ENCODE data around the gene PRDM2.
A peak's percentile ranks its signal among the peaks of the same experiment; 100 is the strongest.
"Not testable (repeated sequence)": the region's sequence is repeated elsewhere in the genome, so short reads cannot be mapped to it uniquely, and the experiment has no call there.

The PRDM2 gene

DNA sequence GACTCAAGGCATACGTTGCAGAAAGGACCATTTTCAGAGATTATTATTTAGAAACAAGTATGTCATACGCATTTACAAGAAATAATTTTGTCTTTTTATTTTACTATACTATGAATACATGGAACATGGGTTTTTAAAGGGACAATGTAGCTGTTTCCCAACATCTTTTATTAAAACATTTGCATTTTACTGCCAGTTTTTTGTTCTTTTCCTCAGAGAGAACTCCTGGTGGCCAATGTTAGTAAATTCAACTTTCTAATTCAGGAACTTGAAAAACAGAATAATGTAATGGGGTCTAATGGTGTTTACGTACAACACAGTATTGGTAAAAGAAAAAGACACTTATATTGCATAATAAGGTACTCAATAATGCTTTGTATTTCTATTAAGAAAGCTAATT lies 14.9 kb downstream of the PRDM2 start:
- Histone ChIP-seq H3K4me2 (ENCODE audit: low read length) (no peak overlapping the region), H3K9me3 (ENCODE audit: low read length) (peaks cover 7% of the 10 kb centered on the region), H3K27ac (ENCODE audit: low read depth, low read length, poor library complexity, severe bottlenecking) (no peak overlapping the region), H3K27me3 (ENCODE audit: insufficient read depth, low read length) (no peaks in the 10 kb centered on the region), H3K9me2 (ENCODE audit: low read depth, low read length) (no peaks in the 10 kb centered on the region), H3K4me3 (ENCODE audit: low read depth, low read length, poor library complexity, severe bottlenecking) (no peak overlapping the region), H3K36me3 (ENCODE audit: insufficient read depth, low read length) (peaks cover 14% of the 10 kb centered on the region), H3K9ac (ENCODE audit: low read length) (no peak overlapping the region), H3K4me1 (ENCODE audit: insufficient read depth, low read length, severe bottlenecking) (peaks cover 44% of the 10 kb centered on the region), H3F3A (ENCODE audit: insufficient read depth, low read length) (no peaks in the 10 kb centered on the region), H4K20me1 (ENCODE audit: insufficient read depth, low read length) (no peaks in the 10 kb centered on the region), H3K79me2 (ENCODE audit: insufficient read depth, low read length) (peaks cover 73% of the 10 kb centered on the region), H2AFZ (ENCODE audit: low read length) (no peak overlapping the region)
- TF ChIP-seq EZH2 (IDR thresholded peaks at IDR 0.05; ENCODE audit: borderline replicate concordance, low read length), result no peak
- TF ChIP-seq, protein P1, sequence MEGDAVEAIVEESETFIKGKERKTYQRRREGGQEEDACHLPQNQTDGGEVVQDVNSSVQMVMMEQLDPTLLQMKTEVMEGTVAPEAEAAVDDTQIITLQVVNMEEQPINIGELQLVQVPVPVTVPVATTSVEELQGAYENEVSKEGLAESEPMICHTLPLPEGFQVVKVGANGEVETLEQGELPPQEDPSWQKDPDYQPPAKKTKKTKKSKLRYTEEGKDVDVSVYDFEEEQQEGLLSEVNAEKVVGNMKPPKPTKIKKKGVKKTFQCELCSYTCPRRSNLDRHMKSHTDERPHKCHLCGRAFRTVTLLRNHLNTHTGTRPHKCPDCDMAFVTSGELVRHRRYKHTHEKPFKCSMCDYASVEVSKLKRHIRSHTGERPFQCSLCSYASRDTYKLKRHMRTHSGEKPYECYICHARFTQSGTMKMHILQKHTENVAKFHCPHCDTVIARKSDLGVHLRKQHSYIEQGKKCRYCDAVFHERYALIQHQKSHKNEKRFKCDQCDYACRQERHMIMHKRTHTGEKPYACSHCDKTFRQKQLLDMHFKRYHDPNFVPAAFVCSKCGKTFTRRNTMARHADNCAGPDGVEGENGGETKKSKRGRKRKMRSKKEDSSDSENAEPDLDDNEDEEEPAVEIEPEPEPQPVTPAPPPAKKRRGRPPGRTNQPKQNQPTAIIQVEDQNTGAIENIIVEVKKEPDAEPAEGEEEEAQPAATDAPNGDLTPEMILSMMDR (IDR thresholded peaks at IDR 0.05; ENCODE audit: low read length), result peak; percentile 20; the same call in 1 of the 2 replicates

DNA sequence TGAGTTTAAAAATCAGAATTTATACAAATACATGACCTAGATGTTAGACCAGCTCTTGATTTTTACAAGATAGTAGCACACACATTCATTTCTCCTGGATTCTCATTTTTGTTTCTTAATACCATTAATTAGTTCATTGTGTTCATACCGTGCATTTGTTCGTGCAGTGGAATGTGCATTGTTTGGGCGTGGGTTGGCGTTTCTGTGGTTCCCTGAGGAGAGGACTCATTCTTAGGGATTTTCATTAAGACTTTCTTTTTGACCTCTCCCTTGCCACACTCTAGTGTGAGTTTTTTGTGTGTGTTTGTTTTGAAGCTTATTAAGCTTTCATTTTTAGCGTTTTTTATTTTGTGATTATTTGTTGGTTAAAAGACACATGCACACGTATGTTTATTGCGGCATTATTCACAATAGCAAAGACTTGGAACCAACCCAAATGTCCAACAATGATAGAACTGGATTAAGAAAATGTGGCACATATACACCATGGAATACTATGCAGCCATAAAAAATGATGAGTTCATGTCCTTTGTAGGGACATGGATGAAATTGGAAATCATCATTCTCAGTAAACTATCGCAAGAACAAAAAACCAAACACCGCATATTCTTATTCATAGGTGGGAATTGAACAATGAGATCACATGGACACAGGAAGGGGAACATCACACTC lies 15.8 kb downstream of the PRDM2 start:
- not testable (repeated sequence) for H3K4me2 ChIP-seq (ENCODE audit: low read length); H3K27ac ChIP-seq (ENCODE audit: low read depth, low read length, poor library complexity, severe bottlenecking); H3F3A ChIP-seq (ENCODE audit: insufficient read depth, low read length); H4K20me1 ChIP-seq (ENCODE audit: insufficient read depth, low read length); H3K9me2 ChIP-seq (ENCODE audit: low read depth, low read length); H2AFZ ChIP-seq (ENCODE audit: low read length); H3K9ac ChIP-seq (ENCODE audit: low read length); H3K9me3 ChIP-seq (ENCODE audit: low read length); H3K4me3 ChIP-seq (ENCODE audit: low read depth, low read length, poor library complexity, severe bottlenecking); H3K27me3 ChIP-seq (ENCODE audit: insufficient read depth, low read length)
- Histone ChIP-seq H3K79me2 (ENCODE audit: insufficient read depth, low read length) (peaks cover 74% of the 10 kb centered on the region), H3K36me3 (ENCODE audit: insufficient read depth, low read length) (peaks cover 14% of the 10 kb centered on the region), H3K4me1 (ENCODE audit: insufficient read depth, low read length, severe bottlenecking) (peaks cover 35% of the 10 kb centered on the region)

DNA sequence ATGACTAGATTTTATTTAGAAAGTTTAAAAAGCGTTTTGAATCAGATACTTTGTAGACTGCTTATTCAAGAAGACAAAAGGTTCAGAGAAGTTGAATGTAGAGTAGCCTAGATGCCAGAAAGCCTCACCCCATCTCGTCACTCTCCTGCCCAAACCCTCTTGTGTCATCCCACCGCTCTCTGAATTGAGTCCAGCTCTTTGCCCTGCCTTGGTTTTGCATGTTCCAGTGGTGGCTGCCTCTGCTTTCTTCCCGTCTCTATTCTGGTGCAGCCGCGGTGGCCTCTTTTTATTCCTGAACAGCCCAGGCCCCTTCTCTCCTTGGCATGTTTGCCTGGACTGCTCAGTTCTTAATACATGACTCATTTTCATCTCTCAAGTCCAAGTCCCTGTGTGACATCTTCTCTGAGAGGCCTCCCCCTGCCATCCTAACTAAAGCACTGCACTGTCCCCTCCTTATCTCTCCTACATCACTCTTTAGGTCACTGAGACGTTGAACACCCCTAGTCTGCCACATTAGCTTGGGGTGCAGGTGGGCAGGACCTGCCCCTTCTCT lies 22.9 kb downstream of the PRDM2 start:
- no peaks in the 10 kb centered on the region for H3K27me3 ChIP-seq (ENCODE audit: insufficient read depth, low read length)
- no peak overlapping the region for H3K4me3 ChIP-seq (ENCODE audit: low read depth, low read length, poor library complexity, severe bottlenecking)
- peaks cover 10% of the 10 kb centered on the region; the same call in 1 of the 2 replicates for H3K36me3 ChIP-seq (ENCODE audit: insufficient read depth, low read length)
- no peaks in the 10 kb centered on the region for H3K9me3 ChIP-seq (ENCODE audit: low read length)
- no peaks in the 10 kb centered on the region for H3F3A ChIP-seq (ENCODE audit: insufficient read depth, low read length)
- no peaks in the 10 kb centered on the region for H4K20me1 ChIP-seq (ENCODE audit: insufficient read depth, low read length)
- peaks cover 66% of the 10 kb centered on the region for H3K4me1 ChIP-seq (ENCODE audit: insufficient read depth, low read length, severe bottlenecking)
- TF ChIP-seq EZH2 (IDR thresholded peaks at IDR 0.05; ENCODE audit: borderline replicate concordance, low read length), result no peak
- TF ChIP-seq, protein P1 (IDR thresholded peaks at IDR 0.05; ENCODE audit: low read length), result no peak
- H2AFZ ChIP-seq (ENCODE audit: low read length), result no peak overlapping the region
- H3K27ac ChIP-seq (ENCODE audit: low read depth, low read length, poor library complexity, severe bottlenecking), result peak overlapping the region; percentile 99
- H3K9me2 ChIP-seq (ENCODE audit: low read depth, low read length), result no peaks in the 10 kb centered on the region
- H3K9ac ChIP-seq (ENCODE audit: low read length), result no peak overlapping the region; the same call in 1 of the 2 replicates
- H3K4me2 ChIP-seq (ENCODE audit: low read length), result no peak overlapping the region; the same call in 1 of the 2 replicates
- peaks cover 56% of the 10 kb centered on the region for H3K79me2 ChIP-seq (ENCODE audit: insufficient read depth, low read length)

Measured in OCI-LY1 (cell line).